ENCODE measurements around the gene GLI3. TPM values are rescaled to one million over a fixed set of nuclear protein-coding genes. Genes with fewer than 3 reads are reported as not detected.

Gene GLI3
- not detected in 2 replicates for total RNA-seq (2013; cell fraction: nucleolus; rRNA removed)
- total RNA-seq (2014; rRNA removed) (not detected in 2 replicates), total RNA-seq (2014; rRNA removed; fragmentation: Illumina TruSeq; extraction: Trizol) (not detected in 2 replicates), total RNA-seq (2021) (not detected in 2 replicates), polyA plus RNA-seq (2011; rRNA removed) (not detected in 2 replicates), polyA plus RNA-seq (2014; fragmentation: Illumina TruSeq; extraction: Trizol) (0.01 and 0.03 TPM in 2 replicates), polyA plus RNA-seq (2014; fragmentation: Nextera tagmentation; extraction: Ambion mirVana) (not detected), polyA plus RNA-seq (2014; rRNA removed) (not detected in 2 replicates), polyA plus RNA-seq (2016; fragmentation: Nextera tagmentation; extraction: Ambion mirVana) (under 1 TPM in 1 of 2 experiments, not detected in 1; 0.01 TPM), polyA minus RNA-seq (2011; rRNA and poly(A)+ RNA removed) (not detected in 2 replicates), Bru-seq, nascent RNA (percentile 8 among the genes with signal in this experiment), BruChase-seq, experiment 1, labeled RNA remaining after a 6-hour chase (percentile 8 among the genes with signal in this experiment), BruChase-seq, experiment 2, labeled RNA remaining after a 2-hour chase (percentile 16 among the genes with signal in this experiment)
- not detected for polyA plus RNA-seq (2011; ENCODE audit: low read depth)
- not detected in 2 replicates for polyA plus RNA-seq (2011; cell fraction: cytosol; rRNA removed)
- polyA plus RNA-seq (2011; cell fraction: nucleus; rRNA removed) = 0.03 TPM in 1 of 2 replicates, not detected in the other
- not detected in 2 replicates for polyA plus RNA-seq (2012)
- not detected in 2 replicates for polyA minus RNA-seq (2011; cell fraction: cytosol; rRNA and poly(A)+ RNA removed)
- not detected in 2 replicates for polyA minus RNA-seq (2011; cell fraction: nucleus; rRNA and poly(A)+ RNA removed)
- long read RNA-seq, experiment 1 = 0 reads
- long read RNA-seq, experiment 2, partial matches to known transcripts = 0 of 1 reads
- long read RNA-seq, experiment 2, other reads (novel, unspliced or antisense) = 1 of 1 reads

DNA sequence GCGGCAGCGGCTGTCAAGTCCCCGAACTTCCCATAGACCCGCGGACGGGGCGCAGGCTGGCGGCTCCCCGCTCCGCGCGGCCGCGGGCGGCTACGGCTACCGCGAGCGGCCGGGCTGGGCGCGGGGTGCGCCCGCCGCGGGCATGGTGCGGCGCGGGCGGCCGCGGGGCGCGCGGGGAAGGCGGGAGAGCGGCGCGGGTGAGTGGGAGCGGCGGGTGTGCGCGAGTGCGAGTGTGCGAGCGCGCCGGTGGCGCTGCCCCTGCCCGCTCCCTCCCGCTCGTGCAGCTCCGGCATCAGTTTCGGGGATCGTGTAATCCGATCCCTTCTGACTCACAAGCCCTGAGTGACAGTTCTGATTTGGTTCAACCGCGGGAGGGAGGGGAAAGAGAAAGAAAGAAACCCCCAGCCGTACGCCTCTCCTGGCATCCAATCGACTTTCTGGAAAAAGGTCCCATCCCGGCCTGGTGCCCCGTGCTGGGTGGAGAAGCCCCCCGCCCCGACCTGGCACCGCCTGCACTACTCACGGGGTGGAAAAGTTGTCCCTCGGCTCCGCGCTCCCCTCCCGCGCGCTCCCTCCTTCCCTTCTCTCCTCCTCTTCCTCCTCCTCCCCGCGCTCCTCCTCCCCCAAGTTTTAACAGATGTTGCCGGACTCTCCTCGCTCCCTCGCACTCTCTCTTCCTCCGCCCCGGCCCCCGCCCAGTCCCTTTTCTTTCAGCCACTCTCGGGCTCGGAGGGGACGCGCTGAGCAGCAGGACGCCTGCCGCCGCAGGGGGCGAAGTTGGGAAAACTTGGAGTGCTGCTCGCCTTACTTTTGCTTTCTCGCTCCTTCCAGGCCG is at the start of gene GLI3:
TSS of gene GLI3 (minus strand) at position 234 of the 835 bp plus-strand sequence. CDS start 13,956 bp downstream, outside the sequence.
- FAIRE-seq (no peak), ATAC-seq (peak; percentile 71), DNase-seq (ENCODE audit: low read depth, low spot score) (no peak)
- no peak within 1 kb of the TSS for H3K27ac ChIP-seq (ENCODE audit: control insufficient read depth, insufficient read depth)
- no peaks in the 10 kb centered on the region for H3K36me3 ChIP-seq (ENCODE audit: control insufficient read depth in 2 of 2, insufficient read depth in 2 of 2, low read length in 1 of 2)
- CTCF ChIA-PET = no interaction called here
- SMC1A ChIA-PET (ENCODE audit: uncharacterized antibody, unreplicated experiment) = no interaction called here
- BruUV-seq (replicated peaks) = no TSS peak
- WGBS (ENCODE audit: insufficient coverage, insufficient replicate concordance, low lambda C conversion rate, missing lambda C conversion rate) = 12% methylated on average over 25 of the region's 92 CpGs
- H2AFZ ChIP-seq (ENCODE audit: control insufficient read depth, low read depth, low read length) = peak within 1 kb of the TSS; percentile 40
- peak within 1 kb of the TSS; percentile 71 for H3K4me3 ChIP-seq
- peak within 1 kb of the TSS; percentile 92 for H3K4me2 ChIP-seq (ENCODE audit: control insufficient read depth, insufficient read depth)
- H3K9me3 ChIP-seq (replicated peaks; ENCODE audit: control insufficient read depth, insufficient read depth, low read length) = no peaks in the 10 kb centered on the region
- H4K20me1 ChIP-seq (ENCODE audit: control insufficient read depth, insufficient read depth) = no peaks in the 10 kb centered on the region
- no peak within 1 kb of the TSS for H3K9ac ChIP-seq (ENCODE audit: control insufficient read depth, insufficient read depth, low read length)
- H3K79me2 ChIP-seq (ENCODE audit: control insufficient read depth, insufficient read depth, low read length) = no peaks in the 10 kb centered on the region
- peaks cover 12 to 18% of the 10 kb centered on the region in 2 experiments for H3K27me3 ChIP-seq (replicated peaks in 1 of 2; ENCODE audit: control insufficient read depth in 2 of 2, insufficient read depth in 2 of 2, low read length in 1 of 2)
- RAD21 ChIA-PET (ENCODE audit: unreplicated experiment) = no interaction called here
- intact Hi-C loops (cut with micrococcal nuclease; ENCODE audit: unreplicated experiment) (no loop called here), in situ Hi-C loops (cut with MboI) (no loop called here)
- H3K4me1 ChIP-seq (ENCODE audit: control insufficient read depth, insufficient read depth, low read length) = no peaks in the 10 kb centered on the region; the same call in 1 of the 2 replicates
- POLR2A ChIA-PET = no interaction called here
- no peak for TF ChIP-seq RAD21 (IDR thresholded peaks at IDR 0.05; ENCODE audit: insufficient read depth, low read depth, low read length)
- TF ChIP-seq MEF2A (IDR thresholded peaks at IDR 0.05; ENCODE audit: insufficient read depth, low read depth, low read length) = no peak
- TF ChIP-seq SUZ12 (IDR thresholded peaks at IDR 0.05; ENCODE audit: unreplicated experiment) = peak; percentile 61
- TF ChIP-seq ZNF274 (IDR thresholded peaks at IDR 0.05; ENCODE audit: insufficient read depth, insufficient read length) = no peak
- no peak for TF ChIP-seq NRF1 (conservative IDR thresholded peaks at IDR 0.05; ENCODE audit: low read depth, low read length)
- no peak for TF ChIP-seq SMC3 (IDR thresholded peaks at IDR 0.05; ENCODE audit: borderline replicate concordance, low read length)
- TF ChIP-seq, protein P1, sequence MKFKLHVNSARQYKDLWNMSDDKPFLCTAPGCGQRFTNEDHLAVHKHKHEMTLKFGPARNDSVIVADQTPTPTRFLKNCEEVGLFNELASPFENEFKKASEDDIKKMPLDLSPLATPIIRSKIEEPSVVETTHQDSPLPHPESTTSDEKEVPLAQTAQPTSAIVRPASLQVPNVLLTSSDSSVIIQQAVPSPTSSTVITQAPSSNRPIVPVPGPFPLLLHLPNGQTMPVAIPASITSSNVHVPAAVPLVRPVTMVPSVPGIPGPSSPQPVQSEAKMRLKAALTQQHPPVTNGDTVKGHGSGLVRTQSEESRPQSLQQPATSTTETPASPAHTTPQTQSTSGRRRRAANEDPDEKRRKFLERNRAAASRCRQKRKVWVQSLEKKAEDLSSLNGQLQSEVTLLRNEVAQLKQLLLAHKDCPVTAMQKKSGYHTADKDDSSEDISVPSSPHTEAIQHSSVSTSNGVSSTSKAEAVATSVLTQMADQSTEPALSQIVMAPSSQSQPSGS (IDR thresholded peaks at IDR 0.05; ENCODE audit: low read length) = no peak
- TF ChIP-seq POLR2A (IDR thresholded peaks at IDR 0.05; ENCODE audit: low read depth, low read length) = no peak
- no peak for TF ChIP-seq IKZF2 (IDR thresholded peaks at IDR 0.05)
- no peak for TF ChIP-seq NFYA (IDR thresholded peaks at IDR 0.05; ENCODE audit: borderline replicate concordance, low read depth, low read length)
- no peak for TF ChIP-seq TAF1 (IDR thresholded peaks at IDR 0.05; ENCODE audit: borderline replicate concordance, low read depth, low read length)
- no peak for TF ChIP-seq PAX5 (IDR thresholded peaks at IDR 0.05; ENCODE audit: borderline replicate concordance, low read depth, low read length)
- no peak for TF ChIP-seq MYB (IDR thresholded peaks at IDR 0.05; ENCODE audit: borderline replicate concordance, low read depth, low read length)
- TF ChIP-seq HDAC6 (IDR thresholded peaks at IDR 0.05; ENCODE audit: unreplicated experiment) = no peak
- TF ChIP-seq, protein P2, sequence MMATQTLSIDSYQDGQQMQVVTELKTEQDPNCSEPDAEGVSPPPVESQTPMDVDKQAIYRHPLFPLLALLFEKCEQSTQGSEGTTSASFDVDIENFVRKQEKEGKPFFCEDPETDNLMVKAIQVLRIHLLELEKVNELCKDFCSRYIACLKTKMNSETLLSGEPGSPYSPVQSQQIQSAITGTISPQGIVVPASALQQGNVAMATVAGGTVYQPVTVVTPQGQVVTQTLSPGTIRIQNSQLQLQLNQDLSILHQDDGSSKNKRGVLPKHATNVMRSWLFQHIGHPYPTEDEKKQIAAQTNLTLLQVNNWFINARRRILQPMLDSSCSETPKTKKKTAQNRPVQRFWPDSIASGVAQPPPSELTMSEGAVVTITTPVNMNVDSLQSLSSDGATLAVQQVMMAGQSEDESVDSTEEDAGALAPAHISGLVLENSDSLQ (IDR thresholded peaks at IDR 0.05) = peak; percentile 60

Data from GM12878 (cell line).